ENCODE results near the gene SP8.
"Not testable (repeated sequence)": the region's sequence is repeated elsewhere in the genome, so short reads cannot be mapped to it uniquely, and the experiment has no call there.

The SP8 gene

DNA sequence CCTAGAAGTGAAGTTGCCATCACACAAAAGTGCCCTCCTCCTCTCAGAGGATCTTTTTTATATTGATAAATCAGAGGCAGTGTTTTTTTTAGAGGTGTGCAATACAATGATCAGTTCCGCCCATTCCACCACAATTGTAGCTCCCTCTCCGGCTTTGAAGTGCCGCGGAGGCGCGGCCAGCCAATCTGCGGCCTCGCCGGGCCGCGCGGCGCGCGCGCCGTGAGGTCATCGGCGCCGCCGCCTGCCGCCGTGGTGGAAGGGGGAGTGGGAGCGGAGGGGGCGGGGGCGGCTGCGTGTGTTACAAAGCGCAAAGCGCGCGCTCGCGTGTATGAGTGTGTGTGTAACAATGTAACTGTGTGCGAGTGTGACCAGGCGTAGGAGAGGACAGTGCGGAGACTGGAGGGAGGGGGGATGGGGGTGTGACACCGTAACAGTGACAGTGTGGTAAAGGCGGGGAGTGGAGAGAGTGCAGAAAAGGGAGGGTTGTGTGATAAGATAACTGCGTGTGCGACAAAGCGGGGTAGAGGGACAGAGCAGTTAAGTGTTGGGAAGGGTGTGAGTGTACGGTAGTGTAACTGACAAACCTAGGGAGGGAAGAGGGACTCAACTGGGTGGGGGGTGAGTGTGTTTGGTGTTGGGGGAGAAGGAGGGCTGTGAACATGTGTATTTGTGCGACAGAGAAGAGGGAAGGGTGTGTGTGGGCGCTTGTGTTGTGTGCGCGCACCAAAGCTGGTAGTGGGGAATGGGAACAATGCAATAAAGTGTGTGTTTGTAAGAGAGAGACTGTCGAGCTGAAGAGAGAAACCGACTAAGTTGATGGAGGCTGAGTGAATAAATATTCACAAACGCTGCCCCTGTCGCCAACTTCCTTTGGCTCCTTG, at the start of gene SP8:
SP8 (minus strand) TSS at position 108 of the 881 bp plus-strand sequence; CDS start at position 20, 88 bp downstream.
- DNase-seq = no peak

DNA sequence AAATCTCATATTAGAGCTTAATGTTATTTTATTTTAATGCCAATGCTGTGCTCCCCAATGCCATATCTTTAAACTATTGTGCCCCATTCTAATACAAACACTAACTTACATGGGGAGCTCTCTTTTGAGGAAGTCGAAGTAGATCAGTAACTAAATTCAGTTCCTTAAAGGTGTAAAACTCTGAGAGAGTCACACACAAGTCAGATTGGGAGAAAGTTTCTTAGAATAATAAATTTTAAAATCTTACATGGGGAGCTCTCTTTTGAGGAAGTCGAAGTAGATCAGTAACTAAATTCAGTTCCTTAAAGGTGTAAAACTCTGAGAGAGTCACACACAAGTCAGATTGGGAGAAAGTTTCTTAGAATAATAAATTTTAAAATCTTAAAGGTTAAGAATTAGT, 49.7 kb upstream of the SP8 start:
- DNase-seq = not testable (repeated sequence)

DNA sequence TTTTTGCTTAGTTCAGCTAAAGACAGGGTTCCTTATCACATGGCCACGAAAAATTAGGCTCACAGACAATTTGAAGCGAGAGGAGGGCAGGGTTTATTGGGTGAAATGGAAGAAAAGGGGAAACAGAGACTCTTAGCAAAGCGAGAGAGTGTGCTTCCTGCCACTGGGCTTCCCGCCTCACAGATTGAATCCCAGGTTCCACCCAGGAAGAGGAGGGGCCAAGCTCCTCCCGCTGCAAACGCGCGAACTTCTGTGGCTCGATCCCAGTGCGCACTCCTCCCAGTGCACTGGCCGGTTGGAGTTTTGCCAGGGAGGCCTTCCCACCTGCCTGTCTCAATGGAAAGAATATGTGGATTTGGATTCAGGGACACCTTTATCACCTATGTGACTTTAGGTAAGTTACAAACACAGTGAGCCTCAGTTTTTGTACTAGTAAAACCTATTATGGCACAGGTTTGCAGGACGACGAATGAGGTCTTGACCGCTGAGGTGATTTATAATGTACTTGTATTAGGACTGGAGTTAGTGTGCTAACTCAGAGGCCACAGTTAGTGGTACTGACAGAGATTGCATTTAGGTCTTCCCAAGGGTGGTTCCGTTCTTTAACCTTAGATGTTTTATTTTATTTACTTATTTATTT, 48.5 kb upstream of the SP8 start:
- DNase-seq = no peak

DNA sequence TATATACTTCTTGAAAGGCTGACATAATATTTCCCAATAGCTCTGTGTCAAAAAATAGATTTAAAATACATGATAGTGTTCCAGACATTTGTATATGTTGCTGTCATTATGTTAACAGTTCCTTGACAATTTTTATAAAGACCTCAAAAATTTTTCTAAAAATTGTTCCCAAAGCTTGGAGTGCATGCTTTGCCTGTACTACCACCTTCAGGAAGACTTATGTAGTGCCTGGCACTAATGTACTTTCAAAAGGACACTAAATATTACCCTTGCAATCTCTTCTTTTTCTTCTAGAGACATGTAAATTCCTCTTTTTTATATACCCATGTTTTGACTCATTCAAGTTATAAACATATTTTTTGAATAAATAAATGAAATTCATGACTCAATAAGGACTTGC, 48.0 kb upstream of the SP8 start:
- no peak for DNase-seq

DNA sequence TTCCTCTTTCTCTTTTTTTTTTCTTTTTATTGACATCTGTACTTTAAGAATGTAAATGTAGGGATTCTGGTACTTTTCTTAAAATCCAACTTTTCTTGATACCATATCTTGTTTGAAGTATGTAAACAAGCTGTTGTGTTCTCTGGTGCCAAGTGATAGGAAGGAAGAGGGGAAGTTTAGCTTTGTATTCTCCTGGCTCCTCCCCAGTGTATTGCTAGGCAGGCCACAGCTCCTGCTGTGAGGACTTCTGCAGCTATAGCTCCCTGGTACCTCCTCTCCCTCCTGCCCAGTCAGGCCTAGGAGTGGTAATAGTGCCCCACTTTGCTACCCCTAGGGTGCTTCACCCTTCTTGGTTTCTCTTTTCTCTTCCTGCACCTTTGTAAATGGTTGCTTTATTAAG, 45.3 kb upstream of the SP8 start:
- DNase-seq = no peak

DNA sequence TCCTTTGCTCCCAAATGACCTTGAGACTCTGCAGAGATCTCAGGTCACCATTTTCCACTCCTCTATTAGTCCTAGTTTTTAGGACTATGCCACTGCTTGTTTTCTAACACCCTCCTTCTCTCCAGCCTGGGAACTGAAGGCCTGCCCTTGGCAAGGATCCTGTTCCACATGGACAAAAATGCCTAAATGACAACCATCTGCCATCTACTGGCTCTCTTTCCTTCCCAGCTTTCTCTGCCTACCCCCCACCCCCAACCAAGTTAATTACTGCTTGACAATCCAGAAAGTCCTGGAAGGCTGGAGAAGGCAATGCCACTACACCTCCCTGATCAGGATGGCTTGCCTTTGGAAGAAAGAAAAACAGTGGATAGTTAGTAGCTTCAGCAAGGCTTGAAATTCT, 44.8 kb upstream of the SP8 start:
- DNase-seq = no peak

DNA sequence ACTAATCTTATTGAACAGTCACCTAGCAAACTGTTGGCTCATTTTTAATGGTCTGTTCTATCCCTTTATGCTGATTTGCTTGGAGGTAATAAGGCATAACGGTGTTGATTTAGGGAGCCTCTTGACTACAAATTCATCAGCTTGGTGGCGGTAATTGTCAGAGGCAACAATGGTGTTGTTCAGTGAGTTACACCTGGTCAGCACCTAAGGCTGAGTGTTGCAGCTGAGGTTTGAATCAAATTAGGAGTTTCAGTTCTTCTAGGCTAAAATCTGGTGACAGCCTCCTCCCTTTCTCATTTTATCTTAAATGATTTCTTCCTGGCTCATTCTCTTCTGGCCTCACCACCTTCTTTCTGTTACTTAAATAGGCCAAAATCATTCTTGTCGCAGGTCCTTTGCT, 42.3 kb upstream of the SP8 start:
- no peak for DNase-seq

DNA sequence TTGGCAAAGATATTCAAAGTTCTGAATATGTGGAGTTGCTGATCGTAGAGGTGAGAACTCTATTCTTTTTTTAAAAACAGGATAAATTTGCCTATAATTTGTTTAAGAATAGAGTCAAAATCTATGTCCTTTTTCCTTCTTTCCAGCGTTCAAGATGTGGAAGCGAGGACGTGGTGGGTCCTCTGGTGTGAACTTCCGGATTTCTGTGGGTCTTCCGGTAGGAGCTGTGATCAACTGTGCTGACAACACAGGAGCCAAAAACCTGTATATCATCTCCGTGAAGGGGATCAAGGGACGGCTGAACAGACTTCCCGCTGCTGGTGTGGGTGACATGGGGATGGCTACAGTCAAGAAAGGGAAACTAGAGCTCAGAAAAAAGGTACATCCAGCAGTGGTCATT, 40.5 kb upstream of the SP8 start:
- no peak for DNase-seq

DNA sequence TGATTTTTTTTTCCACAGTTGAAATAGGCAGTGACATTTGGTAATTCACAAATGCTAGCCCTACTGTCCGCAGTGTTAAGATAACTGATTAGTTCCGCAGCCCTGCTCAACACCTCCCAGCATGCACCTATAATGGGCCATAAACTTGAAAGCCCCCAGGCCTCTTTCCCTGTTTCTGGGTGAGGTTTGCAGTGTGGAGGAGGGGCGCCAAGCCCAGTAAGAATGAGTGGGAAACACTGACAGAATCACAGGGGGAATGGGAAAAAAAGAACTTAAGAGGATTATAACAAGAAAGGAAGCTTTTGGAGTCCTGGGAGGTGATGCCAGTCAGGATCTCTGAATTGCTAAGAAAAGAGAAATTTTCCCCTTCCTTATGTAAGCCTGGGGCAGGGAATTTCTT, 39.6 kb upstream of the SP8 start:
- no peak for DNase-seq

DNA sequence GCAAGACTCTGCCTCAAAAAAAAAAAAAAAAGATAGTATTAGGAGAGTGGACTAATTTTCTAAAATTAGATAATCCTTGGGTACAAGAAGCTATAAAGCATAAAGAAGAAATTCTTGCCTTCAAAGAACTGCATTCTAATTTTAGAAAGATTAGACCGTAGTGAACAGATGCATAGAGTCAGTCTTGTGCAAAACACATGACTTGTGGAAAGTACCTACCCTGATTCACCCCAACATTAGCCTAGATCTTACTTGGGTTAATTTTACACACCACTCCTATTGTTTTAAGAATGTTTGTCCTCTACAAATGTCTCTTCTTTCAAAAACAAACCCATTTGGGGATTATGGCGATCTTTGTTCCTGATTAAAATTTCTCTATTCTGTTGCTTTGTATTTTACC, 38.9 kb upstream of the SP8 start:
- no peak for DNase-seq

DNA sequence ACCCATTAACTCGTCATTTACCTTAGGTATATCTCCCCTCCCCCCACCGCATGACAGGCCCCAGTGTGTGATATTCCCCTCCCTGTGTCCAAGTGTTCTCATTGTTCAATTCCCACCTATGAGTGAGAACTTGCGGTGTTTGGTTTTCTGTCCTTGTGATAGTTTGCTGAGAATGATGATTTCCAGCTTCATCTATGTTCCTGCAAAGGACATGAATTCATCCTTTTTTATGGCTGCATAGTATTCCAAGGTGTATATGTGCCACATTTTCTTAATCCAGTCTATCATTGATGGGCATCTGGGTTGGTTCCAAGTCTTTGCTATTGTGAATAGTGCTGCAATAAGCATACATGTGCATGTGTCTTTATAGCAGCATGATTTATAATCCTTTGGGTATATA, 34.7 kb upstream of the SP8 start:
- not testable (repeated sequence) for DNase-seq

DNA sequence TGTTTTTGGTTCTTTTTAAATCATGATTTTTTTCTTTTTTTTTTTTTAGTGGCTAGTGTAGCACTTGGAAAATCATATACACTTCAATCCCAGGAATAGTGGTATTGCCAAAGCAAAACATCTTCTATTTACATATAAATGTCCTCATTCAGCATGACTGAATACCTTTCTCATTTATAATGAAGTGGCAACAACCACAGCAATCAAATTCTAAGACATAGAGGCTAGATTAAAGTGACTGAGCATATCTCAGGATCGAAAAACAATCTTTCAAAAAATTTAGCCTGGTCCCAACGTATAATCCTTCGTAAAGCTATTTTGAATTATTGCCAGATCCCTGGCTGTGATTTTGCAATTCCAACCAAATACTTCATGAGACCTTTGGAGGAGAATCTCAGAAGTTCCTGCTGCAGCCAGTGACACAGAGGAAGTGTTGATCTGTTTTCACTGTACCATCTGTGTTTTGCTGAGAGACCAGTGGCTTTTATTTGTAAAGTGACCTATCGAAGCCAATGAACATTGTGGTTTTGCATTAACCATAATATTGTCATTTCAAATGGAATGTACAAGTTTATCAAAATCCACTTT, 29.8 kb upstream of the SP8 start:
- no peak for DNase-seq

DNA sequence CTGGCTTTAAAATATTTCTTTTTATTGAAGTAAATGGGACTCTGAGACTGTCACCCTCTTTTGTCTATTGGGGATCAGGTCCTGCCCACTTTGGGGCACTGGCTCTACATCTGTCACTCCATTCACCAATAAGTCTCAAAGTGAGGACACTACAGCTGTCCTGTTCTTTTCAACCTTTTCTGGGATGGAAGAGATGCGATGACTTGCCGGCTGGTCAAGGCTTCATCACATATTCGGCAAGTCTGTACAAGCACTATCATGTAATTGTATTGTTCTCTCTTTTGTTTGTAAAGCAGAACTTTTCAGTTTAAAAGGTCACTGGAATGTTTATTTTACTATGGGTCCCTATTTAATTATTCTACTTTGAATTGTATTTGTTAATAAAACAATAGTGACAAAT, 17.7 kb upstream of the SP8 start:
- DNase-seq = no peak

DNA sequence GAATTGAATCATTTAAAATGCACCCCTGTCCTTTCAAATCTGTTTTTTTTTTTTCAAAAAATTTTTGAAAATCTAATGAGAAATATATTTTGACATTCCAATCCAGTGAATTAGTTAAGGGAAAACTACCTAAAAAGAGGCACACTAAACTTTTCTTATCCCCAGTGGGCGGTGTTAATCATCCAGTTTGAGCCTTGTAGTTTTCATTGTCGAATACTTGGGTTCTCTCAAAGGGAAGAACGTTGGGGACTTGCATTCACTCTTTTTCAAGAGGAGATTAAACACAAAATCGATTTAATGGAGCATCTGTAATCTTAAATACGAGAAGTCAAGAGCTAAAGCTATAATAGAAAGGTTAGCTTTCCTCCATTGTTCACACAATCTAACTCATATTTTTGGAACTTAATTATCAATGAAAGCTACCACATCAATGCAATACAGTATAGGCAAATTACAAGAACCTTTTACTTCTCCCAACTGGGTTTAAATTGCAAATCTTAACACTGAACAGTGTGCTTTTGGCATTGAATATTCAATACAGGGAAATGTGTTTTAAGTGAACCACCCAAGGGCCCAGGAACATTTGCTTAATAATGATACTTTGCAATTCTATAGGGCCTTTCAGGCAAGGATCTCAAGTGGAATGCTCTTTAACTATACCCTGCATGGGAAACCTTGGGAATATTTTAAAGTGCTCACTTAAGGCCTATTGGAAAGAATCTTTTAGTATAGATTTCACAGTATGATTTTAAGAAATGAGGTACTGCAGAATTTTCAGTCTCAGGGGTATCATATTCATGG, 13.1 kb upstream of the SP8 start:
- no peak for DNase-seq

DNA sequence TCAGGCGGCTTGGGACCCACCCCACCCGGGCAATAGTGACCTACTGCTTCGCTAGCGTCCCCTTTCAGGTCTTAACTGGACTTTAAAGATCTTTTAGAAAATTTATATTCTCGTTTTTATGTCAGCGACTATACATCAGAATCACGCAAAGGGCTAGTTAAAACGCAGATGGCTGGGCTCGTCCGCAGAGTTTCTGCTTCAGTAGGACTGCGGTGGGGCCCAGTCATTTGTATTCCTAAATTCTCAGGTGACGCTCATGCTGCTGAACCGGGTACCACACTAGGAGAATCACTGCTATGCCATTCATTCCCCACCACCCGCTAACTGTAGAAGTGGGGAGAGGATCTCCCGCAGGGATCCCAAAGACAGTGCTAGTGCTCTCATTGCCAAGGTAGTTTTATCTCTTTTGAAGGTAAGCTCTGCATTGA, 12.0 kb upstream of the SP8 start:
- no peak for DNase-seq

DNA sequence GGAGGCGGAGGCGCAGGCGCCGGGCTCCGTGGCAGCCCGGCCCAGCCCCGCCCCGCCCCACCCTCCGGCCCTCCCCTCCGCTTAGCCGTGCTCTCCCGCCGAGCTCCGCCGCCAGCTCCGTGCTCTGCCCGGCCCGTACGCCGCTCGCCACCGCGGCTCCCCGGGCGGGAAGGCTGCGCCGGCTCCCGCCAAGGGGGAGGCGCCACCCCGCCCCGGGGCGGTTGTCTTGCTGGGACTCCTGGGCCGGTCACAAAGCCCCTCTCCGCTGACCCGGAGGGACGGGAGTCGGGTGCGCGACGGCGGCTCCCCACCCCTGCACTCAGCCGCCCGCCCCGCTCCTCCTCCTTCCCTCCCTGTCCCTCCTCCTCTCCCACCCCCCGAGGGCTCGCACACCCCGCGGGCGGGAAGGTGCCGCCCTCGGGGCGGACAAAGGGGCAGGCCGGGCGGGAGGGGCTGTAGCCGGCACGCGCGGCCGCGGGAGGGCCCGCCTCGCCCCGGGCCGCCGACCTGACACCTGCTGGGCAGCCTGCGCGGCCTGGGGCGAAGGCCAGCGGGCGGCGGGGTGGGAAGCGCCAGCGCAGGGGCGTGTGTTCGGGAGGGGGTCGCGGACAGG, 11.5 kb upstream of the SP8 start:
- DNase-seq = no peak

DNA sequence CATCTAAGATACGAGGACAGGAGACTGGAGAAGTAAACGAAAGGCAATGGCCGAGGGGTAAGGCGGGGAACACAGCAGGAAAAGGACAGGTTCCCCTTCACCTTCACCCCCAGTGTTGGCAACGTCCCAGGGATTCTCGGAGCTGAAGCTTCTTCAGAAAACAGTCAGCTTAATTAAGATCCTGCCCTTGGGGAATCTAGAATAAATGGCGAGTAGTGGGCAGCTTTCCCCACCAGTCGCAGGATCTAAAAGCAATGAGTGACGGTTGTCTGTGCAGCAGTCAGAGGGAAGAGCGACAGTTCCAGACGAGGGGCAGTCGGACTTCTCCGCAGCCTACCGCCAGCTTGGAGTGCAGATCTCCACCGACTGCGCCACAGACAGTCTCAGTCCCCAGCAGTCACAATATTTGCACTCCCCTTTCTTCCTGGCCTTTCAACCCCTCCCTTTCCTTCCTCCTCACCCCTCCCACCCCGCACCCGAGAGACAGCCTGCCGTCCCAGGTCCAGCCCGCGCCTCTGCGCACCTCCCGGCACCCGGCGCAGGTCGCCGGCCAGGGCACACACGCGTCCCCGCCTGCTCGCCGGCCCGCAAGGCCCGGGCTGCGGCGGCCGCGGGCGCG, 10.9 kb upstream of the SP8 start:
- DNase-seq = no peak

DNA sequence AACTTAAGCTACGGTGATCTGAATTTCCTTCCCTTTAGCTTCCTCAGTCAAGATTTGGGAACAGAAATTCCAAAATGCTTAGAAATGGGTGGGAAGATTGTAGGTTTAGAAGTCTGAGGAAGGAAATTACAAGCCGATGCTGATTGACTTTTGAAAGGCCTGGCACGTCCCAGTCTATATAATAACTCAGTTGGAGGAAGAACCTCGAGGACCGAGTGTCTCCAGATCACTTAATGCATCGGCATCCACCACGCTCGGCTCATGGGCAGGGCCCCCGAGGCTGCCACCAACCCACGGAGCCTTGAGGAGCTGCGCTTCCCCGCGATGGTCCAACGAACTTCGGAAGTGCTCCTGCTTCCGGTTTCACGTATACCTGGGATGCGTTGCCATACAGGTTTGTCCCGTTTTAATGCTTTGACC, 10.4 kb upstream of the SP8 start:
- no peak for DNase-seq

DNA sequence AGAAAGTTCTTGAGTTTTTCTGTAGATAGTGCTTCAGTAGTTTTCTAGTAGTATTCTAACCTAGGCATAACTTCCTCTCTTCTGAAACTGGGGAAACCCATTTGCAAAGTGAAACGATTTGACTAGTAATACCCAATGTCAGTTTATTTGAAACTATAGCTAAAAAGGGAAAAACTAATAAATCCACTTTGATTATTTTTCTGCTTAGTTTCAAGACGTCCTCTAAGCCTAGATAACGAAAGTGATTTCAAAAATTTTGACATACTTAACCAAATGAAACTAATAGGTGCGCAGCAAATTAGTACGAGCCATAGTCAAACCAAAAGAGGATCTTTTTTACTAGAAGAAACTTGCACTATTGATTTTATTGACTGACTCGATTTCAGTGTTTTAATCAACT, 9.8 kb upstream of the SP8 start:
- no peak for DNase-seq

DNA sequence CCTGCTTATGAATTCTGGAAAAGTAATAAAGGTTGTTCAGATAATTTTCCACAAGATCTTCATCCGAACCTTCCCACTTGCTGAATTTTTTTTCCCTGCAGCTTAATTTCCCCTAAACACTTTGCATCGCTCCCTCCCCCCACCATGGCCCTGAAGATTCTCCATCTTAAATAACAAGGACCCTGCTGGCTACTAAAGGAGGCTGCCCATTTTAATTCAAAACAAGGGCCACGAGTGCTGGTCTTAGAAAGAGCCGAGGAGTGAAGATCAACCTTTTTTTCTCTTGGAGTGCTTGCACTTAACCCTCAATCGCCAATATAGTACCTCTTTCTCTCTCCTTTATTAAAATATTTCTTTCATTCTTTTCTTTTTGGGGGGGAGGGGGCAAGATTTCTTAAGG, 9.2 kb upstream of the SP8 start:
- no peak for DNase-seq

DNA sequence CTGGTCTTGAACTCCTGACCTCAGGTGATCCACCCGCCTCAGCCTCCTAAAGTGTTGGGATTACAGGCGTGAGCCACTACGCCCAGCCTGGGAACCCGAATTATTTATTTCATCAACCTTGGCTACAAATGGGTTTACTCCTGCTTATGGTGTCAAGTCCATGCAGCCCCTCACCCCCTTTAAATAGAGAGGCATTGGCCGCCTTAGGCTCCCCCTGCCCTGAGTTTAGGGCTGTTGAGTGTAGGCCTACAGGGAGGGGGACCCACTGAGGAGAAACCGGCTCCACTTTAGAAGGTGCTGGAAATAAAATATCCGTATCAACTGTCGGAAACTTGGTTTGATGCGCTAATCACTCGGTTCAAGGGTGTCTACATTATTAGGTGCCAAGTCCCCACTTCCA, 8.7 kb upstream of the SP8 start:
- no peak for DNase-seq

DNA sequence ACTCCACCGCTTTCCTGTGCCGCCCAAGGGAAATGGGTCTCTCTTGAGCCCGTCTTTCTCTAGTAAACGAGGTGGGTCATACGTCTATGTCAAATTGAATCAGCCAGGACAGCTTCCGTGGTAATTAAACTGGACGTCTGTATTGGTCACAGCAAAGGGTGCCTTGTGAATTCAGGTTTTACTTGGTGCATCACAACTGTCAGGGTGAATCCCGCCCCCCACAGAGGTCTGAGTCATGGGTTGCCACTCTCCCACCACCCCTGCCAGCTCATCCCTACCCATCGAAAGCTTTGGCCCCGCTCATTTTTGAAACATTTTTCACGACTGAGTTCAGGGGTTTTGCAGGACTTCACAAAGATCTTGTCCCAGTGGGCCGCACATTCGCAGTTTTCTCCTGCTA, 8.0 kb upstream of the SP8 start:
- DNase-seq = no peak
